Ascending aorta (tissue), 2 donors: ENCODE results near the gene KLHL6. TPM values are rescaled to one million over a fixed set of nuclear protein-coding genes. Genes with fewer than 3 reads are reported as not detected.

Experiments
- DNase-seq, 2 donors: peaks; one replicate each; pipeline ENCODE4 v3.0.0-alpha.2; 2019; ENCODE audit warnings: low spot score in 2 of 2
- H3K27ac ChIP-seq, 2 donors: fragments of 200-600 bp; sonication (generic); one replicate each; pipeline ENCODE4 v1.5.1; 2016 to 2017; ENCODE audit warnings: mild to moderate bottlenecking in 1 of 2
- H3K27me3 ChIP-seq: fragments of 200-600 bp; sonication (generic); one replicate; pipeline ENCODE4 v1.5.1; 2017
- H3K36me3 ChIP-seq, 2 donors: fragments of 200-600 bp; sonication (generic); one replicate each; pipeline ENCODE4 v1.5.1; 2016
- H3K4me1 ChIP-seq, 2 donors: fragments of 200-600 bp; sonication (generic); one replicate each; pipeline ENCODE4 v1.5.1; 2016 to 2017; ENCODE audit warnings: mild to moderate bottlenecking in 1 of 2
- H3K4me3 ChIP-seq, 2 donors: fragments of 200-600 bp; sonication (generic); one replicate each; pipeline ENCODE4 v1.5.1; 2016 to 2017; ENCODE audit warnings: mild to moderate bottlenecking in 1 of 2
- H3K9me3 ChIP-seq, 2 donors: fragments of 200-600 bp; sonication (generic); one replicate each; pipeline ENCODE4 v1.5.1; 2016
- CTCF ChIP-seq, 3 experiments: fragments of 200-600 bp in 2 of 3; fragments of 450-650 bp in 1 of 3; sonication (generic) in 2 of 3; IDR thresholded peaks; one replicate each; pipeline ENCODE4 v1.5.1; 2016 to 2019; ENCODE audit warnings: antibody characterized with exemption in 3 of 3, mild to moderate bottlenecking in 1 of 3, moderate library complexity in 1 of 3
- intact Hi-C: fragments of 100-400 bp; cut with DNase I; formaldehyde crosslinking; loops from one replicate; pipeline ENCODE4 v1.15.1; 2023
- total RNA-seq: library from RNA; depleted of rRNA; stranded (reverse); fragments of >200 nt; gene quantifications from one replicate; pipeline ENCODE4 v1.1.0, GENCODE V29; 2016

KLHL6 gene
- total RNA-seq, 1 donor from 2014 or later, result 1.5 TPM

GRCh38 chr3:183491923-183492848, 63.3 kb downstream of the KLHL6 start:
- Histone ChIP-seq H3K9me3 (no peaks in the 10 kb centered on the region), H3K4me1 (no peaks in the 10 kb centered on the region), H3K27me3 (no peaks in the 10 kb centered on the region), H3K27ac (no peak overlapping the region), H3K4me3 (no peak overlapping the region), H3K36me3 (no peaks in the 10 kb centered on the region)
- peak in 1 of 2 donors; percentile 44 for DNase-seq
- no peak for TF ChIP-seq CTCF (IDR thresholded peaks at IDR 0.05)
- intact Hi-C loops, result no loop called here

GRCh38 chr3:183491109-183491922, 64.2 kb downstream of the KLHL6 start:
- TF ChIP-seq CTCF (IDR thresholded peaks at IDR 0.05), result no peak
- no peaks in the 10 kb centered on the region for H3K27me3 ChIP-seq
- peak in 1 of 2 donors; percentile 55 for DNase-seq
- intact Hi-C loops, result no loop called here
- H3K4me1 ChIP-seq, result no peaks in the 10 kb centered on the region
- no peaks in the 10 kb centered on the region for H3K36me3 ChIP-seq
- no peak overlapping the region for H3K27ac ChIP-seq
- no peaks in the 10 kb centered on the region for H3K9me3 ChIP-seq
- no peak overlapping the region for H3K4me3 ChIP-seq

GRCh38 chr3:183490653-183491052, 64.9 kb downstream of the KLHL6 start:
- Histone ChIP-seq H3K36me3 (no peaks in the 10 kb centered on the region), H3K27ac (no peak overlapping the region), H3K9me3 (no peaks in the 10 kb centered on the region), H3K4me1 (no peaks in the 10 kb centered on the region), H3K27me3 (no peaks in the 10 kb centered on the region), H3K4me3 (no peak overlapping the region)
- intact Hi-C loops, result no loop called here
- no peak for TF ChIP-seq CTCF (IDR thresholded peaks at IDR 0.05)
- DNase-seq, result peak in 1 of 2 donors; percentile 22

- TF ChIP-seq CTCF (IDR thresholded peaks at IDR 0.05), result no peak
- no peaks in the 10 kb centered on the region for H3K27me3 ChIP-seq
- no peaks in the 10 kb centered on the region for H3K9me3 ChIP-seq
- no peaks in the 10 kb centered on the region for H3K36me3 ChIP-seq
- DNase-seq, result peak in 1 of 2 donors; percentile 39
- H3K4me1 ChIP-seq, result no peaks in the 10 kb centered on the region
- intact Hi-C loops, result no loop called here
- H3K4me3 ChIP-seq, result no peak overlapping the region
- no peak overlapping the region for H3K27ac ChIP-seq
Measured at GRCh38 chr3:183490211-183490601, 65.3 kb downstream of the KLHL6 start.

- no peak for DNase-seq
- no peaks in the 10 kb centered on the region for H3K4me1 ChIP-seq
- TF ChIP-seq CTCF (IDR thresholded peaks at IDR 0.05), result no peak
- H3K4me3 ChIP-seq, result no peak overlapping the region
- H3K9me3 ChIP-seq, result no peaks in the 10 kb centered on the region
- intact Hi-C loops, result no loop called here
- H3K27ac ChIP-seq, result no peak overlapping the region
- no peaks in the 10 kb centered on the region for H3K36me3 ChIP-seq
- no peaks in the 10 kb centered on the region for H3K27me3 ChIP-seq
Measured at GRCh38 chr3:183489455-183490210, 65.9 kb downstream of the KLHL6 start.
